ENCODE data around the gene ISY1.
"Not testable (repeated sequence)": the region's sequence is repeated elsewhere in the genome, so short reads cannot be mapped to it uniquely, and the experiment has no call there.

ISY1 gene

DNA sequence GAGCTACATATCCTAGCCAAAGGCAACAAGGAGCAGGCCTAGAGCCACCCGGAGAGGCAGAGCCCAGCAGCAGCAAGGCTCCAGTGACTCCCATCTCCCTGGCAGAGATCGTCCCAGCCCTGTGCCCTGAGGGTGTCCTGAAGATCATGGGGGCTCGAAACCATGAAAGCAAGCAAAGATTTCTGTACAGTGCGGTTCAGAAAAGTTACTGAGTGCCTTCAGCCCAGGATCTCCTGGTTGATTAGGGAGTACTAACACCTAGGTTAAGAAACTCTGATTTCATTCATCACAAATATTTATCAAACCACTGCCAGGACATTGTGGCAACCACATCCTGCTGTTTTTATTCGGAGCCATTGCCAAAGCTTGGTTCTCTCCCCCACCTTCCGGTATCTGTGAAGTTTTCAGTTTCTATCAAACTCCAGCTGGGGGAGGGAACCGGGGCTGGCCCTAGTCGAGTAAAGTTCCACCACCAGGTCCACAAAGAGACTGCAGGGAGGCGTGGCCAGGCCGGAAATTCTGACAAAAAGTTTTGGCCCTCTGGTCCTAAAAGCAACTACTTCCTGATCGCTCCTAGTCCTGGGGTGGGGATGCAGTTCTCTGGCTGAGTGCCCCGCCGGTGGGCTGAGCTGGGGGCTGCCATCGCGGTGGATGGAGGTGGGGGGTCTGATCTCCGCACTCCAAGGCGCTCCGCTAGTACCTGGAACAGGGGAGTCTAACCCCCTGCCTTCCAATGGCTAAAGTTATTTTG is 40.4 kb downstream of the ISY1 start:
- DNase-seq (ENCODE audit: low spot score): no peak

DNA sequence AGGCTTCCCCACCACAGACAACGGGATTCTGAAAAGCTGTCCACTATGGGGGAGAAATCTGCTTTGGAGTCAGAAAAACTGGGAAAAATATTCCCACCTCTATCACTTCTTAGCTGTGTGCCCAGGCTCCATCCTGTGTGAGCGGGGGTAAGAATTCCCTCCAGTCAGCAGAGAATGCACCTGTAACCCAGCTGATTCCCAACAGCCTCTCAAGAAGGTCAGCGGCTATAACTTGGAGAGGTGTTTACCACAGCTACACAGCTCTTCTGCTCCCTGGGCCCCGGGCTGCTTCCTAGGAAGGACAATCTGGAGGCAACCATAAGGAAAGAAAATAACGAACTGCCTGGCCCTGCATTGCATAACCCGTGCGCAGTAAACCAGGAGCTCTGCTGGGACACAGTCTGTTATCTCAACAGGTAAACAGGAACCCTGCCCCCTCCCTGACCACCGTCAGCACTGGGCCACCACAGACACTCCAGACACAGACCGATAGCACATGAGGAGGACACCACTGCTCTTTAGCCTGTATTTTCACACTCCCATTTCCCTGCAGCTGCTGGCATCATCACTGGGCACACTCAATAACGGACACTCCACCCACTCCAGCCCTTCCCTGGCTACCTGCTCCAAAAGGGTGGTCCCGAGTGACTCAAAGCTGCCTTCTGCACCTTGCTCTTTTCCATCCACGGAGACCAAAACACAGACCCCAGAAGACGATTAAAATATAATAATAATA is 41.3 kb downstream of the ISY1 start:
- no peak for DNase-seq (ENCODE audit: low spot score)

DNA sequence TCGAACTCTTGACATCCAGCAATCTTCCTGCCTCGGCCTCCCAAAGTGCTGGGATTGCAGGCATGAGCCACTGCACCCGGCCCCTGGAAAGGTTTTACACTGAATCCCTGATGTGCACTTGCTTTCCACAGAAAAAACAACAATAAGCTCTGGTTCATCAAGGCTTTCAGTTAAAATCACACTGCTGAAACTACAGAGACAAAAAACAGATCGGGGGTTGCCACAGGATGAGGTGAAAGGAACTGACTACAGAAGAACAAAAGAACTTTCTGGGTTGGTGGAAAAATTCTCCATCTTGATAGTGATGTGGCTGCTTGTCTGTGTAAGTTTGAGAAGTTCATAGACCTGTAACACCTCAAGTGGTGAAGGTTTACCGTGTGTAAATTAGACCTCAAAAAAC is 42.1 kb downstream of the ISY1 start:
- no peak for DNase-seq (ENCODE audit: low spot score)

DNA sequence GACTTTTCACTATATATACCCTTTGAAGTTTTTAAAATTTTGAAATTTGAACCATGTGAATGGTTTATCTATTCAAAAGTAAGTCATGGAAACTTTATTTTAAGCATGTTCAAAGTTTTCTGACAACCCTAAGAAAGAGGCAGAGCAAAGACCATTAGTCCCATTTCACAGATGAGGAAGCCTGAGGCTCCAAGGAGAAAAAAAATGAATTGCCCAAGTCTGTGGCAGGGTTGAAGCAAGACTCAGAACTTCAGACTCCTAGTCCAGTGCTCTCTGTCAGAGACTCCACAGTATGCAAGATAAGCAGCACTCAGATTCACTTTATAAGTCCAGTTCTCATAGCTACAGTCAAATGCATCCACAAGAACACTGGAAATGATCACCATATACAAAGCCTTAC is 43.7 kb downstream of the ISY1 start:
- DNase-seq (ENCODE audit: low spot score): no peak

DNA sequence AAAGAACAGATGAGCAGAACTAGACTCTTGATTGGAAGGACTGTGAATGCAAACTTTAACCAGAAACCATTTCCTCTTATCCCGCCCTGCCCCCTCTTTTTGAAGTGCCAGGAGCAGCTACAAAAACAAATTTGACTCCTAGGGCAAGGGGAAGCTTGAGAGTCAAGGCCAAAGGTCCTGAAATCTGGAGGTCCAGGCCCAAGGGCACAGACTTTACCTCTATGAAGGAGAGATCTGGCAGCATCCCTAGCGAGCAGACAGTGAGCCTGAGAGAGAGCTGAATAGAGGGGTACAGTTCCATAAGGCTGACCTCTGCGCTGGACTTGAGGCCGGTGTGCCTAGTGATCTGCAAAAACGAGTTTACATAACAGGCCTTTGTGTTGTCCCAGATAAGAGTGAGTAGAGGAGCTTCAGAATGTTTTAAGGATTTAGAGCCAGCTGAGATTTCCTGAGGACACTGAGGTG is 44.3 kb downstream of the ISY1 start:
- no peak for DNase-seq (ENCODE audit: low spot score)

DNA sequence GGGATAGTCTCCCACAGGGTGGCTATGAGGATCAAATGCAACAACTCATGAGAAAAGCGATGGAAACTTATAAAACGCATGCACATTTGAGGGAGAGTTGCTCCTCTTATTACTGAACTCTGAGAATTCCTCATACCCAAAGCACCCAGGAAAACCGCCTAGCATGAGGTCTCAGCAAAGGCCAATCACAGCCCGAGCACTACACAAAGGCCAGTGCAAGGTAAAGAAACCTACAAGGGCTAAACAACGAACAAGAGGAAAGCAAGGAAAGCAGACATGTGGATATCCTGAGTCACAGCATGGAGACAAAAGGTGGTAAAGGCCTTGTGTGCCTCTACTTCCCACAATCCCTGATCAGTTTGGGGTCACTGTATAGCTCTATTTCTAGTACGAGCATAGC is 46.4 kb downstream of the ISY1 start:
- DNase-seq (ENCODE audit: low spot score): no peak

DNA sequence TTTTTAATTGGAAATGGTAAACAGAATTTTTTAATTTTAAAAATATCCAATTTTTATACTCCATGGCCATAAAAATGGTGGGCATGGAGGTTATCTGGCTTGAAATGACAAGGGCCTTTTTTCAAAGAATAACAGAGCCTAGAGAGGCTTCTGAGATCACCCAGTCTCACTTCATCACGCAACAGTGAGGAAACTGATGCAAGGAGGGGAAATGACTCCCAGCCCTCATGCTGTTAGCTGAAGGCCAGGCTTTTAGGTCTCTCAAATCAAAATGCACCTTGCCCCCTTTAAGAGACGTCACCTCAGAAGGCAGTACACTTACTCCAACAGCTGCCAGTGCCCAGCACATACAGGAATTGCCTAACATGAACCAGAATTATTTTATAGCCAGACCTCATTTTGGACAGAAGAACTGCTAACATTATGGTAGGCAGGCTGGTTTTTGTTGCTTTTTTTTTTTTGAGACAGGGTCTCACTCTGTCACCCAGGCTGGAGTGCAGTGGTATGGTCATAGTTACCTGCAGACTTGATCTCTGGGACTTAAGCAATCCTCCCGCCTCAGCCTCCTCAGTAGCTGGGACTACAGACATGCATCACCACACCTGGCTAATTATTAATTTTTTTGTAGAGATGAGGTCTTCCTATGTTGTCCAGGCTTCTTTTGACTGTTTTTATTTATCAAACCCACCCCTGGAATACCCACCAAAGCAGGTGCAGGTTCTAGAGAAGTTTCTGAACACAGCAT is 48.4 kb downstream of the ISY1 start:
- DNase-seq (ENCODE audit: low spot score): peak; percentile 8

DNA sequence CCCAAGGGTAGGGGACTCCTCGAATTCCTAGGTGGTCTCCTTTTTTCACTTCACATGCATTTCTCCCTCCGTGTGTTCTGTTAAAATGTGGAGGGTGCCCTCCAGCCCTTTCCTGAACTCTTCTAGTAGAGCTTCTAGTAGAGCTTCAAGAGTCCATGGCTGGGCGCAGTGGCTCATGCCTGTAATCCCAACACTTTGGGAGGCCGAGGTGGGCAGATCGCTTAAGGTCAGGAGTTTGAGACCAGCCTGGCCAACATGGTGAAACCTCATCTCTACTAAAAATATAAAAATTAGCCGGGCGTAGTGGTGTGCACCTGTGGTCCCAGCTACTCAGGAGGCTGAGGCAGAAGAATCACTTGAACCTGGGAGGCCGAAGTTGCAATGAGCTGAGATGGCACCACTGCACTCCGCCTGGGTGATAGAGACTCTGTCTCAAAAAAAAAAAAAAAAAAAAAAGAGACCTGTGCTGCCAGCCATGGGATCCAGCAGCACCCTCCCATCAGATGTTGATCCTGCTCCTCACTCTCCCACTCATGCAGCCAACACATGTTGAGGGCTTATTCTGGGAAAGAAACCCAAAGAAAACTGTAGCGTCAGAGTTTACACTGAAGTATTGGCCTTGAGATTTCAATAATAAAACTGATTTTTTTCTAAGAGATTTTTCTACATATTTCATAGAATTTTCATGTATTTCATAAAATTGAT is 49.6 kb downstream of the ISY1 start:
- not testable (repeated sequence) for DNase-seq (ENCODE audit: low spot score)

DNA sequence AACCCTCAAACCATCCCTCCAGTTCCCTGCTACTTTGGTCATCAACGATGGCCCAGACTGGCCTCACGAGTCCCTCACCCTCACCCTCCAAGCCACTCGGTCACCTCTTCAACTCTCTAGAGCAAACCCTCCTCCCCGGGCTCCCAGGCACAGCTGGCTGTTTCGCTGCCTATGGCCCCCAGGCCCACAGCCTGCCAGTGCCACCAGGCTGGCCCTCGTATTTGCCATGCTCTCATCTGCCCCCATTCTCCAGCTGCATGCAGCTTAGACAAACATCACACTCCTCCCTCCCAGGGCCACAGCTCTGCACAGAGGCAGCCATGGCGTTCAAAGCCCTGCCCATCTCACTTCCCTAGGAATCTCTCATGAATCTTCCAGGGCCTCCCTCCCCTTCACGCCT is 53.1 kb downstream of the ISY1 start:
- no peak for DNase-seq (ENCODE audit: low spot score)

DNA sequence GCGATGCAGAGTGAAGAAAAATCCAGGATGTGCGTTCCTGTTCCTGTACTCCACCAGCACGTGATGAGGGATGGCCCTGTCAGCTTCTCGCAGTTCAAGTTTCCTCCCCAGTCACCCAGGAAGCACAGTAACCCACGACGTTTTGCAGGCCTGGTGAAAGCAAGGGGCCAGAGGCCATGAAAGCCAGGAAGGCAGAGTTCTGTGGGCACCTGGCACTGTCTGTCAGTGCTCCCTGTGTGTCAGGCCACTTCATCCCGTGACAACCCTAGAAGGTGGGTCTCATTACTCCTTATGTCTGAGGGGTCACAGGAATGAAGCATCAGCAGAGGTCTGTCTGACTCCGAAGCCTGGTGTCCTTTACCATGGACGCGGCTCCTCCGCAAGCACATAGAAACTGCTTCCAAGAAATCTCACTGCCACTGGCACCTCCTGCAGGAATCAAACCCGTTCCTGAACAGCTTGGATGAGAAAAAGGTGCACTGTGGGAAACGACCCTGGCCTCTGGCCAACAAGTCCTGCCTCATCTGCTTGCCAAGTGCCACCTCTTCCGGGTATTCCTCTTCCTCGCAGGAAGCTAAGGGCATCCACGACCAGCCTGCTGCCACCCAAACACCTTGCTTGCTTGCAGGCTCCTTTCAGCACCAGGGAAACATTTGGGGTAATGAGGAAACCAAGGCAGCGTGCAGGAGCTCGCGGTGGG is 53.8 kb downstream of the ISY1 start:
- peak; percentile 8 for DNase-seq (ENCODE audit: low spot score)

DNA sequence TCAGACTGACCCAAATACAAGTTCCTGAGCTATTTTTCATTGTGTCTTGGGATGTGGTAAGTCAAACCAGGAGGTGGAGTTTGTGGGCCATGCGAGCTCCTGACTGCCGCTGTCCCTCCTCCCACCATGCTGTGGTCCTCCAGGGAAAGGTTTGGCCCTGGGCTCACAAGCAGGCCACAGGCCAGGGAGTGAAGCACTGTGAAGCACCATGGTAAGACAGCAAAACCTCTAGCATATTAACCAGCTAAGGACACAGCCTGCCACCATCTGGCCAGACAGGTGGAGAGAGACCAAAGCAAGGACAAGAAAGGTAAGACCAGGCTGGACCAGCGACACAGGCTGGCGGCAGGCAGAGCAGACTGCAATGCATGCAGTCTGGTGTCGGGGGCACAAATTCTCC is 54.5 kb downstream of the ISY1 start:
- no peak for DNase-seq (ENCODE audit: low spot score)

DNA sequence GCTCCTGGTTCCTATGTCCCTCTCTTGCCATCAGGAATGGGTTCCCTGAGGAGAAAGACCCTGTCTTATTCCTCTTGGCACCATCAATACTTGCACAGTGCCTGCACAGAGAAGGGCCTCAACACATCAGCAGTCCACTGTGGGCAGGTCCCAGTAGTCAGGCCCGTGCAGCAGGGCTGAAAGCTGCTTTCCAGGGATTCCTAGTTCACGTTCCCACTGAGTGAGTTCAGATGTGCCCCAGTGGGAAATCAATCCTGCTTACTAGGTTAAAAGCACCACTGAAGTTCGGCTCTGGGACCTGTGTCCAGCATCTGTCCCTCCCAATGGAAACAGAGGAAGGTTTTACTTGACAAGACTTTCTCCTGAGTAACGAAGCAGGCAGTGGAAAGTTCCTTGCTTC is 55.0 kb downstream of the ISY1 start:
- no peak for DNase-seq (ENCODE audit: low spot score)

DNA sequence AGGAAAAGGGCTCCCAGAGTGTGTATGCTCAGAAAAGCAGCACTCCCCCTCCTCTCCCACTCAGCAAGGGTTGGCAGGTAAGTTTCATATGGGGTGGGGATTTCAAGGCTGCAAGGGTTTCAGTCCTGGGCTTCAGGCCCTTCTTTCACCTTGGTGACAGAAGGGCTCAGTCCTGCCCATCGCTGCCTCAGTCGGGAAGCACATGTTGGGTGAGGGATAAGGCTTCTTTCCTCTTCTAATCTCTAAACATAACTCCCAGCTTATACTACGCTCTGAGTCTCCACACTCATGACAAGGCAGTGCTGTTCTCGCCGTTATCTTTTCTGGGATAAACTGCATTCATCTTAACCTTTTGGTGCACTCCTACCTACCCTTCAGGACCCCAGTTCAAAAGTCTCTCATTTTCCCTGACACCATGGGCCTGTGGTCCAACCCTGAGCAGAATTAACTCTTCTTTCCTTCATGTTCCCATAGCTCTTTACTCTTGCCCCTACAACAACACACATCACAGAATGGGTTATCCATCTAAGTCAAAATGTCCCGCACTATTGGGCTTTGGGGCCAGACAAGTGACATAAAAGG is 56.3 kb downstream of the ISY1 start:
- DNase-seq (ENCODE audit: low spot score): no peak

DNA sequence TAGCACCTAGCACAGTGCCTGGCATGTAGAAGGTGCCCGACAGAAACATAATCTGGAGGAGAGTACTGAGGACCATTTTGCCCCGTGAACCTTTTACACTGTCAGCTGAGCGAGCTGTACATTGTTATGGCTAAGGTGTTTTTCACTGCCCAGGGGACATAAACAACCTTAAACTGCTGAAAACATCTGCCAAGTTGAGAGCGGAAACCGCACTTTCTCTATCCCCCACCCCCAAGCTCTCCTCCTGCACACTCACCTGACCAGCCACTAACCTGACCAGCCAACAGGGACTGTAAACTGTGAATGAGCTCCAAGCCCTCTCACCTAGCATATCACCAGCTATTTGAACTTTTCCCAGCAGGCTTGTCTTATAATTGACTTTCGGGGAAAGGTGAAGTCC is 56.8 kb downstream of the ISY1 start:
- no peak for DNase-seq (ENCODE audit: low spot score)

DNA sequence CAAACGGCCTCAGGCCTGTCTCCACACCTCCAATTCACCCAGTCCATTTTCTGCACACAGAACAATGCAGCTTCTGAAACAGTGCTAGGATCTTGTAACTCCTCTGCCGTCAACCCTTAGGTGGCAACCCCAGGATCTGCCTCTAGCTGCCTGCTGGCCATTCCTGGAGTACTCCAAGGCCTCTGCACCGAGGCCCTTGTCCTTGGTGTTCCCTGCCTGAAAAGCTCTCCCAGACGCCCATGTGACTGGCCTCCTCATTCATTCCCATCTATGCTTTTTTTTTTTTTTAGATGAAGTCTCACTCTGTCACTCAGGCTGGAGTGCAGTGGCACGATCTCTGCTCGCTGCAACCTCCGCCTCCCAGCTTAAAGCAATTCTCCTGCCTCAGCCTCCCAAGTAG is 57.6 kb downstream of the ISY1 start:
- no peak for DNase-seq (ENCODE audit: low spot score)

DNA sequence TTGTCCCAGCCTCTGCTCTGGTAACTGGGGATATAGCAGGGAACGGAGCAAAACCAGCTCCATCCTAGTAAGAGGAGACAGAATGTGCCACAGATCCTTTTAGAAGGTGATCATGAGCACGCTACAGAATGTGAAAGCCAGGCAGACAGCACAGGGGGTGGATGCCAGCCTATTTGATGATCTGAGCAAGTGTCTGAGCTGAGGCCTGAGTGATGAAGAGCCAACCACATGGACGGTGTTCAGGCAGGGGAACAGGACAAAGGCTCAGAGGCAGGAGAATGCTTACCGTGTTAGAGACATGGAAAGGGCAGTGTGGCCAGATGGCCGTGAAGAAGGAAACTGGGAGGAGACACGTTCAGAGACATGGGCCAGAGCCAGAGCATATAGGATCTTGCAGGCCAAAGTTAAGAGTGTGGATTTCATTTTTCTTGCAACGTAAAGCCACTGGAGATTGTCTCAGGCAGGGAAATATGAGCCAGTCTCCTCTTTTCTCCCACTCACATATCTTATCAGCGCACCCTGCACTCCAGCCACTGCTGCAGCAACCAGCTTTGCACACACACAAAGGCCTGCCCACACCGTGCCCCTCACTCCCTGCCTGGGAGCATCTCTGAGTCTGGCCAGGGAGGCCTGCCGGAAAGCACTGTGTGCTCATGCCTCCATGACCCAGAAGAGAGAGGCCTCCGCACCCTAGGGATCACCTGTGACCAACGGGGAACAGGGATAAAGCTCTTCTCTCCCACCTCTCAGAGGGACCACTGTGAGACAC is 59.3 kb downstream of the ISY1 start:
- DNase-seq (ENCODE audit: low spot score): no peak

DNA sequence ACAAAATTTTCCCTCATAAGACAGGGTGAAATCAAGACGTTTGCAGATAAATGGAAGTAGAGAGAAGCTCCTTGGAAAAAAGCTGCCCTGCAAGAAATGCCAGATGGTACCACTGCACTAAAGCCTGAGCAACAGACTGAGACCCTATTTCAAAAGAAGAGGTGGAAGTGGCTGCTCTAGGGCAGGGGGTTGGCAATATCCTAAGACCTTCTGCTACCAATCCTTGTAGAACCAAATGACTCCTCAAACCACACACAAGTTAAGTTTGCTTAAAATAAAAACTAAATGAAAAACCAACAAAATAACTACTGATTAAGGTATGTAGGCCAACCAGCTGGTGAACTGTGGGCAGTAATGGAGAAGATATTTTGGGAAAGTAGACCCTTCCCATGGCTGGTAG is 60.6 kb downstream of the ISY1 start:
- DNase-seq (ENCODE audit: low spot score): no peak

DNA sequence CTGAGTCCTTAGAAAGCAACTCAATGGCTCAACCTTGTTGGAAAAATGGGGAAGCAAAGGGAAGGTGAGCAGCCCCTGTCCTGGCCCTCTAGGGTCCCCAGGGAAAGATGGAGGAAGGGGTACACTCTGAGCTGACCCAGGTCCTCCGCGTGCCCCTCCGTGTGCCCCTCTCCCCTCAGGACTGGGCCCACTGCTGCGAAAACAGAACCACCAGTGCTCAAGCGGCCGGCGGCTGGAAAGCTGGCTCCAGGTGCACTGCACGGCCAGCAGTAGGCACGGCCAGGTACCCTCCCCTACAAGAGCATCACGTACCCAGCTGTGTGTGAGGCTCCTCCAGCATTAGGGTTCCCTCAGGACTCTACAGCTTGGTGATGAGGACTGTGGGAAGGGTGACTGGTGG is 65.6 kb downstream of the ISY1 start:
- DNase-seq (ENCODE audit: low spot score): no peak

DNA sequence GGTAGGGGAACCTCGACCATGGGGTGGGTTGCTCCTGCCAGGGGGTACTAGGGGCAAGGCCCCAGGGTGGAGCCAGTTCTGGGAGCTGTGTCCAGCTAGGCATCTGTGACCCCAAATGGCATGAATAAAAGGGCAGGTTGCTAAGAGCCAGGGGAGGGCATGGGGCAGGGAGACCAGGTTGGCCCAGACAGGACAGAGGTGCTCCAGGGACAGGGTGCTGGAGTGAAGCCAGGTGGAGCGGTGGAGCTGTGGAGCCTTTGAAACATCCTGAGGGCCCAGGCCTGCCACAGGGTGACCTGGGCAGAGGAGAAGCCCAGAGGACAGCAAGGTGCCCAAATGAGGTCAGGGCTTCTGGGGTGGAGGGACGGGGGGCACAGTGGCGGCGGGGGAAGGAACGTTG is 72.6 kb downstream of the ISY1 start:
- not testable (repeated sequence) for DNase-seq (ENCODE audit: low spot score)

DNA sequence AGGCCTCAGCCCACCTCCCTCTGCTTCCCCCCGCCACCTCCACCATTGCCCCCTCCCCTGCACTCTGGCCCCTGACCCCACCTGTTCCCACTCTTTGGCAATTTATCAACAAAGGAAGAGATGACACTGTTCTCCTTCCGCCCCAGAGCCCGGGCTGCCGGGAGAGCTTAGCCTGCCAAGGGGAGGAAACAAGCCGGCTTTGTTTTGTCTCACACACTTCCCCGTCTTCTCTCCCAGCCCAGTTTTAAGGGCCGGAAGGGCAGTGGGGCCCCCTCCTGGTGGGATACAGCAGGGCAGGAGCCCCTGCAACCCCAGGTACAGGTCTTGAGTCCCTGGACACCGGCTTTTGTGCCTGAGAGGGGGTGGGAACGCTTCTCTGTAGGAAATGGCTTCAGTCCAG is 73.0 kb downstream of the ISY1 start:
- not testable (repeated sequence) for DNase-seq (ENCODE audit: low spot score)
